ENCODE results near the gene NADK.
"Not testable (repeated sequence)": the region's sequence is repeated elsewhere in the genome, so short reads cannot be mapped to it uniquely, and the experiment has no call there.

The NADK gene

DNA sequence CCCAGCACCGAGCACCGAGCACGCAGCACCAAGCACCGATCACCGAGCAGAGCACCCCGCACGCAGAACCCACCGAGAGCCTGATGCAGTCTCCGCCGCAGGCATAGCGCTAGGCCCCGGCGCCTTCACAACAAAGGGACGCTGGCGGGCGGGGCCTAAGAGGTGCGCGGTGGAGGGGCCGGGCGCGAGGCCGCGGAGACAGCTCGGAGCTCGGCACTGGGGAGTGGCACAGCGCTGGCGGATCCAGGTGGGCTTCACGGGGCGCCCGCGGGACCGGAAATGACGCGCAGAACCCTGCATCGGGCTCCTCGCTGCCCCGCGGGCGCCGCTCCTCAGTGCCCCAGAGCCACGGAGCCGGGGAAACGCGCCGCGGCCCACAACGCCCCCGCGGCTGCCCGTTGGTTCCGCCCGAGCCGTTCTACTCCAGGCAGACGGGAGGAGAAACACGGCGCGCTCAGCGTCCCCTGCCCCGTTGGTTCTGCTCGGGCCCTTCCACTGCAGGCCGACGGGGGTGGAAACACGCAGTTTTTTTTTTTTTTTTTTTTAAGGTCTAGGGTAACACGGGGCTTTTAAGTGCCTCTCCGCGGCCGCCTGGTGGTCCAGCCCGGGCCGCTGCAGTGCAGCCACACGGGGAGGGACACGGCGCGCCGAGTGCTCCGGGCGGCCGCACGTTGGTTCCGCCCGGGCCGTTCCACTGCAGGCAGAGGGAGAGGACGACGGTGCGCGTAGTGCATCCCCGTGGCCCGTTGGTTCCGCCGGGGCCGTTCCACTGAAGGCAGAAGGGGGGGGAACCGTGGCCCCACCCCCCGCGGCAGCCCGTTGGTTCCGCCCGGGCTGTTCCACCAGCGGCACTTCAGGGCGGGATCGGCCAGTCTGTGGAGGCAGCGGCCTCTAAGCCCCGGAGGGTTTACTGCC lies 32.4 kb downstream of the NADK start:
- DNase-seq = peak; percentile 98

GRCh38 chr1:1742529-1742928 lies 35.7 kb downstream of the NADK start:
- DNase-seq = not testable (repeated sequence)

- DNase-seq = not testable (repeated sequence)
These were observed 37.3 kb downstream of the NADK start for GRCh38 chr1:1741013-1741412.

DNA sequence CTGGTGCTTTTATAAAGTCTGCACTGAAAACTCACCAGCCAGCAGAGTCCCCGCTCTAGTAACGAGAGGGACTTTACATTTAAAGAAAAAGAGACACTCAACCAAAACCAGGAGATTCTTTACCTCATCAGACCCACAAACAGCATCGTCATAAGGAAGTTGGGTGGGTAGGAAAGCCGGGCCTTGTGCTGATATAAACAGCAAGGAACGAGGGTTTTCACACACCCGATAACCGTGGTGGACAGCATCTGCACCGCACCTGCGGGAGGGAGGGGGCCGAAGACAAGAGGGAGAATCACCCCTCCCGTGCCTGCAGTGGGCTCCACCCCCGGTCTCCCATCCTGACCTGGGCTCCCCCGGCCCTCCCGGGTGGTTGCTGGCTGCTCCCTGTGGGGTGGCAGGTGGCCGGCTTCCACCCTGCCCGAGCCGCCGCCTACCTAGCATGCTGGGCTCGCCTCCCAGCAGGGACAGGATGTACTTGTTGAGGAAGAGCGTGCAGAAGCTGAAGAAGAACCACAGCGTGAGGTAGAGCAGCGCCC lies 39.4 kb downstream of the NADK start:
- not testable (repeated sequence) for DNase-seq

DNA sequence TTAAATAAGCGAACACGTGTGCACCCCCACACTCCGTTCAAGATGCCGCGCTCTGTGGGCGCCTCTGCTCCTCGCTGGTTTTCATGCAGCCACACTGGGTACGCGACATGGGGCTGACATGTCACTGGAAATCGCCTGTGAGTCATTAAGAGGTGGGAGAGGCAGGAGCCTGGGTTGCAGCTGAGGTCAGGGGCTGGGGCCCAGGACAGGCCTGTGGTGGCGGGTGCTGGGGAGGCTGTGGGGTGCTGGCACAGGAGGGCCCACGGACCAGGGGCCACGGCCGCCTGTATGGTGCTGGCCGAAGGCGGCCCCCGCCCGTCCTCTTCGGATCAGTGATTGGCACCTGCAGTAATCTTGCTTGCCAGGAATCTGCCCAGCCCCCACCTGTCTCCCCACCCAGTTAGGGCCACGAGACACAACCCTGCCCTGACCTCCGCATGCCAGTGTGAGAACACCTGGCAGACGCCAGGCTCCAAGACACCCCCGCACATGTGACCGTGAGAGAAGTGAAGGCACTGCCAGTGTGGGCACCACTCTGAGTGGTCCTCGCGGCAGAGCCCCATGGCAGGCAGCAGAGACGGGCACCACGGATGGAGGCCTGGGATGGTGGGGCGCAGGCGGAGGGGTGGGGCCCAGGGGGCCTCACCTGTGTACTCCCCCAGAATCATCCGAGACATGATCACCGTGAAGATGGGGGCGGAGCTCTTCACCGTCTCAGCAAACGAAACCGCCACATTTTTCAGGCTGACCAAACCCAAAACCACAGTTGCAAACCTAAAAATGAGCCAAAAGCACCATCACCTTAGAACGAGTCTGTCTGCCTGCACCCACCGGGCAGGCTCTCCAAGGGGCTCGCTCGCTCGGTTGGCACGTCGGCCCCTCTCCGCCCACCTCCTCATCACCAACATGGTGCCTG lies 40.3 kb downstream of the NADK start:
- DNase-seq = peak; percentile 56

GRCh38 chr1:1732381-1732780 lies 45.9 kb downstream of the NADK start:
- DNase-seq = no peak

GRCh38 chr1:1730870-1731269 lies 47.4 kb downstream of the NADK start:
- no peak for DNase-seq

DNA sequence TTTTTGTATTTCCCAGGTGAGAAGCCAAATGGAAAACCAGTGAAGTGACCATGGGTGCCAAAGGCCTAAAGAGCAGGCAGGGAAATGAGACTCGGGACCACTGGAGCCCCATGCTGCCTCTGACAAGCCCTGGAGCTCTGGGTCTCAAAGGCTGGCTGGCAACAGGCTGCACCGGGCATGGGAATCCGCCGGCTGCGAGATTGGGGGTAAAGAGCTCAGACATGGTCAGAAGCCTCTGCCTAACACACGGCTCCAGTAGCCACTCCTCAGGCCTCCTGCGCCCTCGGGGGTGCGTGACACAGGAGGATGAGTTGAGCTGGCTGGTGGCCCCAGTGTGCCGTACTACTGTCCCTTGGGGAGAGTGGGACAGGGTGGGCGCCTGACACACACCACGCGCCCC lies 48.0 kb downstream of the NADK start:
- not testable (repeated sequence) for DNase-seq

DNA sequence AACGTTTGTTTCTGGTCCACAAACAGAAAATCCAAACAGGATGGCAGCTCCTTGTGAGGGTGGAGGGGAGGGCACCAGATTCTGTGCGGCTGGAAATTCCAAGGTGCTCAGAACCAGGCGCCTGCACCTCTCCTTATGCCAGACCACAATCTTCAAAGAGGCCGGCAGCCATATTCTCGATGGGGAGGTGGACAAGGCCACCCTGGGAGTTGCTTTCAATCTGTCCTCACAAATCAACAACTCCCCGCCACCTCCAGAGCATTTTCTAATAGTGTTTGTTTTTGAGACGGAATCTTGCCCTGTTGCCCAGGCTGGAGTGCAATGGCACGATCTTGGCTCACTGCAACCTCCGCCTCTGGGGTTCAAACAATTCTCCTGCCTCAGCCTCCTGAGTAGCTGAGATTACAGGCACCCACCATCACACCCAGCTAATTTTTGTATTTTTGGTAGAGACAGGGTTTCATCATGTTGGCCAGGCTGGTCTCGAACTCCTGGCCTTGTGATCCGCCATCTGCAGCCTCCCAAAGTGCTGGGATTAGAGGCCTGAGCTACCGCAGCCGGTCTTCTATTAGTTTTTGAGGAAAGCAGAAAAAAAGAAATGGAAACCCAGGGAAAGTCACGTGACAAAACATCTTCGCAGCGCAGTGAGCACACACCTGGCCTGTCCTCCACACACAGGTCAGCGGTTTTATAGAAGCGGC lies 49.0 kb downstream of the NADK start:
- not testable (repeated sequence) for DNase-seq

GRCh38 chr1:1728308-1729005 lies 49.8 kb downstream of the NADK start:
- DNase-seq = not testable (repeated sequence)

DNA sequence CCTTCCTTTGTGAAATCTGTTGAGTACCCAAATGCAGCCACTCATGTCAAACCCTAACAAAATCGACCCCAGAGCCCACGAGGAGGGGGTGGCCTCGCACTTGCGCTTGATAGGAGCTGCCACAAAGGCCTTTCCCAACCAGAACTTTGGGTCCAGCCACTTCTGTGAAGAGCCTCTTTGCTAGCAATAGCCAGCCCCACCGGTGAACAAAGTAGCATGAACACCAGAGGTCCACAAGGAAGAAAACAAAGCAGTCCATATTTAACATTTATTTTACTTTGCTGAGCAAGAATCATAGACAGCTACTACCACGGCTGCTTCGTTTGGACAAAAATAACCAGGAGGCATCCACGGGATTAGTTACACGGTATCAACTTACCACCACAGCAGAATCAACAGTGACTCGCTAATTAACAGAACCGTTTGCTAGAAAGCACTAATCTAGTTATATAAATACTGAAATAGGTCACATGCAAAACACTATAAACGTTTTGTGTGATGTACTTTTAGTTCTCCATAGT lies 51.1 kb downstream of the NADK start:
- not testable (repeated sequence) for DNase-seq

- not testable (repeated sequence) for DNase-seq
These were observed 52.2 kb downstream of the NADK start for GRCh38 chr1:1726088-1726487.

GRCh38 chr1:1724035-1724864 lies 54.0 kb downstream of the NADK start, which contains the start of gene CDK11A:
TSS of gene CDK11A (minus strand) at chr1:1724357. CDS start at chr1:1722818, 1,539 bp downstream.
- DNase-seq = peak; percentile 99

GRCh38 chr1:1721201-1721600 lies 57.1 kb downstream of the NADK start:
- peak; percentile 22 for DNase-seq

- peak; percentile 35 for DNase-seq
These were observed 63.0 kb downstream of the NADK start for GRCh38 chr1:1715109-1715883.

DNA sequence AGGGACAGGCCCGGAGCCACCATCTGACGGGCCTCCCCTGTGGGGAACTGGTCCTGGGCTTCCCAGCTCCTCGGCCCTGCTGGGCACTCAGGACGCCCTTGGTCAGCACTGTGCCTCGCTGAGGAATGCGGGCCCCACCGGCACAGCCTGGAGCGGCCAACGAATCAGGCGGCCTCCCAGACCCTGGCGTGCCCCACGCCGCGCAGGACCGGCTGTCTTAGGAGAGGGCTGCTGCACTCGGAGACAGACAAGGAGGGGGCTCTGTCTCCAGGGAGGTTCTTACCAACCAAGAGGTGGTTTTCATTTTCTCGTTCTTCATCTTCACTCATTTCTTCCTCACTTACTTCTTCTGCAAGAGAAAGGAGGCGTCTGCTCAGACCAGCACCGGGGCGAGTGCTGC lies 70.4 kb downstream of the NADK start:
- DNase-seq = peak; percentile 30

DNA sequence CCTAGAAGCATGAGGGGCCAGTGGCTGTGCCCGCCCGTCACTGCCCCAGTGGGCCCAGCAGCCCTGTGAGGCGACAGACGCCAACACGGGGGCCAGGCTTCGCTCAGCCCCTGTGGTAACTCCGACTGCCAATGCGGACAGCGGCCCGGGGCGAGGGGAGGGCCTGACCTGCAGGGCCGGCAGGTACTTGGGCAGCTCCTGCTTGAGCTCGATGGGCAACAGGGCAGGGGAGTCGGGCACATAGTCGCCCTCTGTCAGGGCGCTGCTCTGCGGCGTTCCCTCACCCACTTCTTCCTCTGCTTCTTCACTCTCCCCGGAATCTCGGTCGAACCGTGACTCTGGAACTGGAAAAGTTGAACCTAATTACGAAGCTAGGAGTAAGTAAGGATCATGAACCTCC lies 71.0 kb downstream of the NADK start:
- peak; percentile 42 for DNase-seq

GRCh38 chr1:1705623-1706022 lies 72.6 kb downstream of the NADK start:
- DNase-seq = not testable (repeated sequence)

GRCh38 chr1:1704284-1704957 lies 73.8 kb downstream of the NADK start:
- DNase-seq = peak; percentile 46

Measured in activated CD8-positive, alpha-beta memory T cell treated with anti-CD3 and anti-CD28 coated beads, Interleukin-2, amount 50 U/mL, for 48 hours (primary cell).